Natural killer cell (primary cell): ENCODE measurements around the gene DYNLL2. TPM values are rescaled to one million over a fixed set of nuclear protein-coding genes. Genes with fewer than 3 reads are reported as not detected.

Source experiments
- ATAC-seq, 3 donors: fragments of 150-1000 bp in 2 of 3; fragments of 200-7000 bp in 1 of 3; cut with Tn5 transposase; 1 replicate in 1 of 3; 2 replicates in 2 of 3; pipeline ENCODE4 v1.10.0; 2021; ENCODE audit warnings: mild to moderate bottlenecking in 2 of 3, moderate library complexity in 2 of 3
- DNase-seq, 2 donors: peaks; one replicate each; pipeline versions ENCODE4 v3.0.0 to v3.0.0-alpha.2; 2013 to 2021; ENCODE audit warnings: mixed read lengths in 1 of 2
- H3K27ac ChIP-seq: one replicate; pipeline ENCODE4 v1.5.1; 2013; ENCODE audit warnings: mild to moderate bottlenecking, low read length
- H3K27me3 ChIP-seq: one replicate; pipeline ENCODE4 v1.6.1; 2013; ENCODE audit warnings: low read length; ENCODE audit not compliant: control insufficient read depth, insufficient read depth
- H3K36me3 ChIP-seq: one replicate; pipeline ENCODE4 v1.6.1; 2013; ENCODE audit warnings: low read length; ENCODE audit not compliant: control insufficient read depth, insufficient read depth
- H3K4me1 ChIP-seq: one replicate; pipeline ENCODE4 v1.6.1; 2013; ENCODE audit warnings: low read length; ENCODE audit not compliant: control insufficient read depth, insufficient read depth
- H3K4me3 ChIP-seq: one replicate; pipeline ENCODE4 v1.5.1; 2013; ENCODE audit warnings: low read length
- H3K9me3 ChIP-seq: one replicate; pipeline ENCODE4 v1.6.1; 2013; ENCODE audit warnings: low read length; ENCODE audit not compliant: control insufficient read depth, insufficient read depth
- H3K27ac Mint-ChIP-seq, 2 donors: one replicate each; pipeline ENCODE4 v1.8.0; 2022; ENCODE audit warnings: mild to moderate bottlenecking in 2 of 2, mixed read lengths in 2 of 2, moderate library complexity in 1 of 2
- H3K27me3 Mint-ChIP-seq, 2 donors: one replicate each; pipeline ENCODE4 v1.8.0; 2022; ENCODE audit warnings: low read depth in 2 of 2, mixed read lengths in 2 of 2
- H3K36me3 Mint-ChIP-seq: one replicate; pipeline ENCODE4 v1.8.0; 2022; ENCODE audit warnings: mixed read lengths
- H3K4me1 Mint-ChIP-seq, 2 donors: one replicate each; pipeline ENCODE4 v1.8.0; 2022; ENCODE audit warnings: mixed read lengths in 2 of 2
- H3K4me3 Mint-ChIP-seq: one replicate; pipeline ENCODE4 v1.8.0; 2022; ENCODE audit warnings: mild to moderate bottlenecking, moderate library complexity, mixed read lengths
- H3K9me3 Mint-ChIP-seq, 2 donors: one replicate each; pipeline ENCODE4 v1.8.0; 2022; ENCODE audit warnings: mixed read lengths in 2 of 2
- CTCF ChIP-seq: fragments of 200-600 bp; IDR thresholded peaks from one replicate; pipeline ENCODE4 v1.8.0; 2022; ENCODE audit warnings: antibody characterized with exemption
- WGBS: methylation state at CpG from one replicate; pipeline ENCODE4 v1.1.7; 2013; ENCODE audit warnings: missing lambda C conversion rate; ENCODE audit not compliant: insufficient coverage; 5-methylcytosine and 5-hydroxymethylcytosine counted together
- intact Hi-C: fragments of 100-400 bp; cut with micrococcal nuclease; formaldehyde crosslinking; loops from one replicate; pipeline ENCODE4 v1.14.2; 2022
- total RNA-seq, 4 donors: library from RNA; stranded (reverse); fragments of 120-200 nt in 1 of 4; gene quantifications; one replicate each; pipeline versions ENCODE4 v1.2.3 to v1.2.4, GENCODE V29; 2013 to 2022

Gene DYNLL2
- total RNA-seq, 3 donors from 2014 or later (not counting 1 experiment from before 2014, with no cell fraction given) = 25.6 to 37.0 (median 36.1) TPM

- intact Hi-C loops = no loop called here
- DNase-seq = no peak
- peaks cover 4% of the 10 kb centered on the region for H3K9me3 ChIP-seq
- H3K27me3 Mint-ChIP-seq = no peaks in the 10 kb centered on the region
- H3K9me3 Mint-ChIP-seq = peaks cover 6 to 18% of the 10 kb centered on the region in 2 donors
- no peaks in the 10 kb centered on the region for H3K27me3 ChIP-seq
- H3K36me3 Mint-ChIP-seq = peaks cover 37% of the 10 kb centered on the region
- ATAC-seq = no peak
- no peak overlapping the region for H3K27ac Mint-ChIP-seq
- no peaks in the 10 kb centered on the region for H3K4me1 ChIP-seq
- H3K36me3 ChIP-seq = no peaks in the 10 kb centered on the region
- H3K4me3 ChIP-seq = no peak overlapping the region
- H3K4me1 Mint-ChIP-seq = no peaks in the 10 kb centered on the region
- TF ChIP-seq CTCF = no peak
- no peak overlapping the region for H3K27ac ChIP-seq
- no CpG with 5 or more reads among the region's 1 CpG for WGBS
- H3K4me3 Mint-ChIP-seq = no peak overlapping the region
Observed at GRCh38 chr17:58144801-58145200, 61.6 kb downstream of the DYNLL2 start.

Other genes starting within 250 kb of the DYNLL2 start
- gene MRPS23, start 233.4 kb upstream of the DYNLL2 start, total RNA-seq = 10 to 100 TPM; 12.8 to 17.3 (median 17.2) TPM
- 1 to 10 TPM; 1.5 to 3.7 (median 2.6) TPM for gene CUEDC1, start 128.0 kb upstream of the DYNLL2 start, total RNA-seq
- 10 to 100 TPM; 49.8 to 64.6 (median 63.4) TPM for gene VEZF1, start 95.2 kb upstream of the DYNLL2 start, total RNA-seq
- gene SRSF1, start 76.2 kb upstream of the DYNLL2 start, total RNA-seq = 100 to 1,000 TPM; 125 to 157 (median 137) TPM
- gene OR4D1, start 65.0 kb downstream of the DYNLL2 start, total RNA-seq = 1 to 10 TPM; 1.0 to 1.6 (median 1.2) TPM
- not detected for gene OR4D2, start 83.6 kb downstream of the DYNLL2 start, total RNA-seq
- gene EPX, start 109.3 kb downstream of the DYNLL2 start, total RNA-seq = not detected
- gene MKS1, start 135.8 kb downstream of the DYNLL2 start, total RNA-seq = 10 to 100 TPM in 1 of 3 donors, 1 to 10 TPM in 2; 4.5 to 10.7 (median 8.5) TPM
- gene LPO, start 155.2 kb downstream of the DYNLL2 start, total RNA-seq = not detected
- 1 to 10 TPM in 2 of 3 donors, not detected in 1; 1.8 to 1.9 TPM for gene MPO, start 197.5 kb downstream of the DYNLL2 start, total RNA-seq
- gene TSPOAP1, start 245.4 kb downstream of the DYNLL2 start, total RNA-seq = 100 to 1,000 TPM; 176 to 282 (median 246) TPM